D721Med (cell line): Measurements from ENCODE around the gene ARHGAP26.

Source experiments
- DNase-seq: peaks from one replicate; pipeline ENCODE4 v3.0.0; 2011; ENCODE audit warnings: low spot score; ENCODE audit not compliant: insufficient read length
- FAIRE-seq: peaks from 2 replicates; lab custom pipeline; 2011; peaks lifted over from hg19 to GRCh38; lab: Jason Lieb, UNC
- TF ChIP-seq, protein P1 (sequence below): IDR thresholded peaks from 2 replicates; pipeline ENCODE4 v1.5.1; 2012; ENCODE audit warnings: mild to moderate bottlenecking, control low read depth; ENCODE audit not compliant: insufficient read depth; ENCODE audit errors: missing control alignments

Gene ARHGAP26

DNA sequence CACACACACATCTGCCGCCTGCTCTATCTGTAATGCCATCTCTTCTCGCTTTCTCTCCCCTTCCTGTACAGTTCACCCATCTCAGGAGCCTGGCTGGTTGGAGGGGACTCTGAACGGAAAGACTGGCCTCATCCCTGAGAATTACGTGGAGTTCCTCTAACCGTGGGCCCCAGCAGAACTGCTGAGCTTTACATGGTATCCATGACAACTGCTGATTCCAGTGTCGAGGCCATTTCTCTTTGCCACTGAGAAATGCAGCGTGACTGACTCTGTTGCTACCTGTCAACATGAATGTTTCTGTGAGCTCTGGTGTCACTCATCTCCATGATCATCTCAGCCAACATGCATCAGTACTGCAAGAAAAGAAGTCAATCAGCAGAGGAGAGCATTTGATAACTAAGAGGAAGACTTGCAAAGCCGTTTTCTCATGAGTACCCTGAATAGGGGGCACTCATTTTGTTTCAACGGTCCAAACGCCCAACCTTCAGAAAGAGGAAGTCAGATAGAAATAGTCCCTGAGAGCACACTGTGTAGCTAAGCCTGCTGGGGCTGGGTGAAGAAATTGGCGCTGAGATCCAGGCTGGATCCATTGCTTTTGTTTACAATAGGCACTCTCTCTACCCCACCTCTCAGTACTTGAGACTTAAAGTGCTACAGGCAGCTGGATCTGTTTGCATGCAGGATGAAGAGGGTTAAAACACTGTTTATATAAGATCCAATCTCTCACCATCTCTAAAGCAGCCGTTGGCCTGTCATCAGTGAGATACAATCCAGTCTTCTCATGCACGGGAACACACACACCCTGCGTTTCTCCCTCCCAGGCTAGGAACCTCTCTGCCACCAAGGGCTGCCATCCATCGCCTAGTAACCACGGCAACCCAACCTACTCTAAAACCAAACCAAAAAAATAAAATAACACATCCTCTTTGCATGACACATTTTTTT is 452.4 kb downstream of the ARHGAP26 start:
- TF ChIP-seq, protein P1, sequence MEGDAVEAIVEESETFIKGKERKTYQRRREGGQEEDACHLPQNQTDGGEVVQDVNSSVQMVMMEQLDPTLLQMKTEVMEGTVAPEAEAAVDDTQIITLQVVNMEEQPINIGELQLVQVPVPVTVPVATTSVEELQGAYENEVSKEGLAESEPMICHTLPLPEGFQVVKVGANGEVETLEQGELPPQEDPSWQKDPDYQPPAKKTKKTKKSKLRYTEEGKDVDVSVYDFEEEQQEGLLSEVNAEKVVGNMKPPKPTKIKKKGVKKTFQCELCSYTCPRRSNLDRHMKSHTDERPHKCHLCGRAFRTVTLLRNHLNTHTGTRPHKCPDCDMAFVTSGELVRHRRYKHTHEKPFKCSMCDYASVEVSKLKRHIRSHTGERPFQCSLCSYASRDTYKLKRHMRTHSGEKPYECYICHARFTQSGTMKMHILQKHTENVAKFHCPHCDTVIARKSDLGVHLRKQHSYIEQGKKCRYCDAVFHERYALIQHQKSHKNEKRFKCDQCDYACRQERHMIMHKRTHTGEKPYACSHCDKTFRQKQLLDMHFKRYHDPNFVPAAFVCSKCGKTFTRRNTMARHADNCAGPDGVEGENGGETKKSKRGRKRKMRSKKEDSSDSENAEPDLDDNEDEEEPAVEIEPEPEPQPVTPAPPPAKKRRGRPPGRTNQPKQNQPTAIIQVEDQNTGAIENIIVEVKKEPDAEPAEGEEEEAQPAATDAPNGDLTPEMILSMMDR = no peak
- DNase-seq (no peak), FAIRE-seq (no peak)

DNA sequence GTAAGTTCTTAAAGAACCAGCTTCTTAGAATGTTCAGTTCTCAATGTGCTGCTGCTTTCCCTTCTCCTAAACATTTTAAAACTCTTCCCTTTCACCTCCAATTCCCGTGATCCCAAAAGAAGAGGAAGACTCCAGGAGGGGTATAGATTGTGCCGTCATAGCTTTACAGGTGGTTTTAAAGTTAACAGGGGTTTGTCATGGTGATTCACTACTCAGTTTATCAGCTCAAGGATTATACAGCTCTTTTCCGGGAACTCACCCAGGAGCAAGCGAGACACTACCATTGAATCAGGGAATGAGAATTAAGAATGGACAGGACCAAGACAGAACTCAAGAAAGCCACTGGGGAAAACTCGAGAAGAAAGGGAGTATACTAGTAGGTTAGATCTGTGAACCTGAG is 454.5 kb downstream of the ARHGAP26 start:
- TF ChIP-seq, protein P1 = no peak
- FAIRE-seq (no peak), DNase-seq (no peak)

DNA sequence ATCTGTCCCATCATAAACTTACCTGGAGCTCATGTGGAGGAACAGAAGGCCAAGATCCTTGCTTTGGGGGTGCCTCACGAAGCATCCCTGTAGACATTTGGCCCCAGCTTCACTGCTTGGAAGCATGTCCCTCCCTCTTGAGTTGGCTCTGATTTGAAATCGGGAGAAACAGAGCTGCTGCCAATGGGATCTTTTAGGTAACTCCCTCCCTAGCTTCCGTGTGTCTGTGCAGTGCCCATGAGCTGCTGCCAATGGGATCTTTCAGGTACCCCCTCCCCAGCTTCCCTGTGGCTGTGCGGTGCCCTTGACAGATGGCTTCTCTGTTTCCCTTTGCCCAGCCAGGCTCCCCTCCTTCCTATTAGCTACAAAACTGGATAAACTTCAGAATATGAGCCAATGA is 455.3 kb downstream of the ARHGAP26 start:
- DNase-seq (no peak), FAIRE-seq (no peak)
- TF ChIP-seq, protein P1 = no peak

DNA sequence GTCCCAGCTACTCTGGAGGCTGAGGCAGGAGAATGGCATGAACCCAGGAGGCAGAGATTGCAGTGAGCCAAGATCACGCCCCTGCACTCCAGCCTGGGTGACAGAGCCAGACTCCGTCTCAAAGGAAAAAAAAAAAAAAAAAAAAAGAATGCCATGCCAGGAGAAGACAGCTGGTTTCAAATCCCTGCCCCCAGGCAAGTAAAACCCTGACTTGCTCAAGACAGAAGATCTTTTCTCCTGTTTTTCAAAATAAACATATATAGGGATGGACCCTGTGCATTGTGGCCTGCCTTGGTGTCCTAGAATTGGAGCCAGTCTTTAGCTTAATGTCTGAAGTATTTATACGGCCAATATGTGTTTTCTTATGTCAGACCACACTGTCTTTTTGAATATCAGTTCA is 456.2 kb downstream of the ARHGAP26 start:
- TF ChIP-seq, protein P1 = no peak
- no peak for DNase-seq
- FAIRE-seq = no peak

DNA sequence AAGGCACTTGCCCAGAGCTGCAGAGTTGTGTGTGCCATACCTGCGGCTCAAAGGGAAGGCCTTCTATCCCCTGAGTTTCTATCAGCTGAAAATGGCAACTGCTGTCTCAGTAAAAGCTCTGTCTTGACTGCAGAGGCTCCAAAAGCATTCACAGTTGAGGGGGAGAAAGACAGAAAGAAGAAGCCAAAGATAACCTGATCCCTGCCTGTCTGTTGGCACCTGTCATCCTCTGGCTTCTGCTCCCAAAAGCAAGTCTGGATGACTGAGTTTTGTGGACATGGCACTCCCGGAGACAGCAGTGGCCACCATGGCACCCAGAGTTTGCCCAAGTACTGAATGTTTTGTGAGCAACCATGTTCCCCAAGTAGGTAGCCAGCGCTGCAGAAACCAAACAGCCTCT is 456.7 kb downstream of the ARHGAP26 start:
- no peak for DNase-seq
- no peak for FAIRE-seq
- TF ChIP-seq, protein P1 = no peak

DNA sequence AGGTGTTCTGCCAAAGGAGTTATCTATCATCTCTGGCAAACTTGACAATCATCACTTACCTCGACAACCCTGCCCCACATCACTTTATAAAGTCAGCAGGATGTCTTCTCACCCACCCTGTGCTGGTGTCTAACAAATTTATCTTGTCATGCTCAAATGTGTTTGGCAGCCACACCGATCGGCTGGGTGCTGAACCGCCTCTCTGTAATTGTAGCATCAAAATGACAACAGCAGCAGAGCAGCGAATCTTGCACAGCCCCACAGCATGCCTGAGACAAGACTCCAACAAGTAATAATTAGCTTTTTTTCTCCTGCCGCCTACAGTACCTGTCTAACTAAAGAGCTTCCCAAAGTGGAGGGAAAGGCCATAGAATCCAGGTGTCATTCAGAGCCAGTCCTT is 457.1 kb downstream of the ARHGAP26 start:
- FAIRE-seq = no peak
- DNase-seq = no peak
- TF ChIP-seq, protein P1 = no peak
